Common myeloid progenitor, CD34-positive (primary cell): ENCODE results near the gene RARB.

ENCODE experiments used
- CTCF ChIA-PET: fragments of 350-600 bp; sonication (Branson Sonifier 250); formaldehyde crosslinking; loops from one replicate; lab custom pipeline; 2021; ENCODE audit warnings: antibody characterized with exemption; lab: Charles Lee
- POLR2A ChIA-PET: fragments of 350-600 bp; sonication (Branson Sonifier 250); formaldehyde crosslinking; loops from one replicate; lab custom pipeline; 2021; ENCODE audit warnings: antibody characterized with exemption; lab: Charles Lee
- DNase-seq, 3 donors: peaks; one replicate each; pipeline versions ENCODE4 v3.0.0 to v3.0.0-alpha.2; 2013
- H3K27ac ChIP-seq, 2 experiments: 1 replicate in 1 of 2; 2 replicates in 1 of 2; pipeline ENCODE4 v1.7.0; 2013; ENCODE audit warnings: inconsistent platforms in 2 of 2, low read length in 2 of 2, mild to moderate bottlenecking in 2 of 2, low read depth in 1 of 2, moderate library complexity in 1 of 2; ENCODE audit not compliant: severe bottlenecking in 2 of 2, insufficient read depth in 1 of 2, poor library complexity in 1 of 2
- H3K27me3 ChIP-seq, 5 experiments: replicated peaks in 2 of 5; 1 replicate in 3 of 5; 2 replicates in 2 of 5; pipeline versions ENCODE4 v1.6.1 to v1.7.0; 2013; ENCODE audit warnings: low read length in 4 of 5, mild to moderate bottlenecking in 2 of 5, moderate library complexity in 2 of 5, inconsistent platforms in 1 of 5; ENCODE audit not compliant: insufficient read depth in 5 of 5, control insufficient read depth in 4 of 5
- H3K36me3 ChIP-seq, 4 experiments: 1 replicate in 2 of 4; 2 replicates in 2 of 4; pipeline versions ENCODE4 v1.6.1 to v1.7.0; 2013; ENCODE audit warnings: low read length in 3 of 4, control low read depth in 1 of 4, mild to moderate bottlenecking in 1 of 4; ENCODE audit not compliant: control insufficient read depth in 4 of 4, insufficient read depth in 4 of 4
- H3K4me1 ChIP-seq, 4 experiments: 1 replicate in 3 of 4; 2 replicates in 1 of 4; pipeline versions ENCODE4 v1.6.1 to v1.7.1; 2013; ENCODE audit warnings: low read length in 3 of 4, mild to moderate bottlenecking in 3 of 4, control low read depth in 1 of 4, inconsistent platforms in 1 of 4, moderate library complexity in 1 of 4; ENCODE audit not compliant: control insufficient read depth in 4 of 4, insufficient read depth in 4 of 4; ENCODE audit errors: control extremely low read depth in 1 of 4
- H3K4me3 ChIP-seq, 7 experiments: 1 replicate in 4 of 7; 2 replicates in 3 of 7; pipeline versions ENCODE4 v1.5.1 to v1.7.0; 2013; ENCODE audit warnings: mild to moderate bottlenecking in 7 of 7, low read length in 6 of 7, moderate library complexity in 6 of 7, inconsistent platforms in 2 of 7, low read depth in 2 of 7, control low read depth in 1 of 7; ENCODE audit not compliant: insufficient read depth in 4 of 7, control insufficient read depth in 1 of 7; ENCODE audit errors: extremely low read depth in 1 of 7
- H3K9me3 ChIP-seq, 5 experiments: 1 replicate in 4 of 5; 2 replicates in 1 of 5; pipeline versions ENCODE4 v1.6.1 to v1.7.1; 2013; ENCODE audit warnings: low read length in 4 of 5, mild to moderate bottlenecking in 2 of 5, inconsistent platforms in 1 of 5, low read depth in 1 of 5, moderate library complexity in 1 of 5; ENCODE audit not compliant: control insufficient read depth in 4 of 5, insufficient read depth in 2 of 5; ENCODE audit errors: control extremely low read depth in 1 of 5
- WGBS: methylation state at CpG from one replicate; pipeline ENCODE4 v1.1.5; 2013; ENCODE audit not compliant: insufficient coverage; 5-methylcytosine and 5-hydroxymethylcytosine counted together

Gene RARB

GRCh38 chr3:25532431-25533162, 104.5 kb downstream of the RARB start:
- ChIA-PET POLR2A (no interaction called here), CTCF (interaction anchor here (0.8 kb wide), 1 partner anchor 9 kb away, joined by 3 read pairs; no protein-coding TSS in a partner anchor)
- no peaks in the 10 kb centered on the region for H3K4me1 ChIP-seq
- peak in 1 of 3 donors; percentile 9 for DNase-seq
- H3K36me3 ChIP-seq = no peaks in the 10 kb centered on the region
- no peak overlapping the region for H3K27ac ChIP-seq
- no peaks in the 10 kb centered on the region for H3K27me3 ChIP-seq
- peaks cover 0 to 4% (median 0%) of the 10 kb centered on the region in 5 experiments for H3K9me3 ChIP-seq
- 100% methylated on average over 1 of the region's 3 CpGs for WGBS
- no peak overlapping the region for H3K4me3 ChIP-seq

GRCh38 chr3:25533399-25533798, 105.3 kb downstream of the RARB start:
- 100% methylated on average over 2 of the region's 2 CpGs for WGBS
- DNase-seq = no peak

GRCh38 chr3:25534007-25534406, 105.9 kb downstream of the RARB start:
- Histone ChIP-seq H3K36me3 (no peaks in the 10 kb centered on the region), H3K27ac (no peak overlapping the region), H3K4me3 (no peak overlapping the region), H3K27me3 (no peaks in the 10 kb centered on the region), H3K9me3 (peaks cover 0 to 4% (median 0%) of the 10 kb centered on the region in 5 experiments), H3K4me1 (no peaks in the 10 kb centered on the region)
- ChIA-PET POLR2A (no interaction called here), CTCF (no interaction called here)
- WGBS = no CpG with 5 or more reads among the region's 1 CpG
- DNase-seq = no peak

More at GRCh38 chr3:25533399-25533798, 105.3 kb downstream of the RARB start:
- Histone ChIP-seq H3K9me3 (peaks cover 0 to 4% (median 0%) of the 10 kb centered on the region in 5 experiments), H3K27ac (no peak overlapping the region), H3K36me3 (no peaks in the 10 kb centered on the region), H3K4me1 (no peaks in the 10 kb centered on the region), H3K27me3 (no peaks in the 10 kb centered on the region), H3K4me3 (no peak overlapping the region)
- ChIA-PET CTCF (interaction anchor here (0.8 kb wide), 1 partner anchor 8 kb away, joined by 3 read pairs; no protein-coding TSS in a partner anchor), POLR2A (no interaction called here)

GRCh38 chr3:25536521-25537391, 108.7 kb downstream of the RARB start:
- 84% methylated on average over 5 of the region's 7 CpGs for WGBS
- peak in 2 of 3 donors; percentile 15 to 47 for DNase-seq
- no peak overlapping the region for H3K4me3 ChIP-seq
- H3K4me1 ChIP-seq = no peaks in the 10 kb centered on the region
- ChIA-PET POLR2A (no interaction called here), CTCF (no interaction called here)
- peaks cover 0 to 4% (median 0%) of the 10 kb centered on the region in 5 experiments for H3K9me3 ChIP-seq
- no peaks in the 10 kb centered on the region for H3K36me3 ChIP-seq
- no peak overlapping the region for H3K27ac ChIP-seq
- no peaks in the 10 kb centered on the region for H3K27me3 ChIP-seq

GRCh38 chr3:25537516-25537915, 109.5 kb downstream of the RARB start:
- no peak overlapping the region for H3K4me3 ChIP-seq
- no peak for DNase-seq
- CTCF ChIA-PET = no interaction called here
- POLR2A ChIA-PET = no interaction called here
- no peaks in the 10 kb centered on the region for H3K36me3 ChIP-seq
- H3K4me1 ChIP-seq = no peaks in the 10 kb centered on the region
- H3K27me3 ChIP-seq = no peaks in the 10 kb centered on the region
- no peak overlapping the region for H3K27ac ChIP-seq
- peaks cover 0 to 3% (median 0%) of the 10 kb centered on the region in 5 experiments for H3K9me3 ChIP-seq
- 100% methylated on average over 2 of the region's 3 CpGs for WGBS

- CTCF ChIA-PET = no interaction called here
- Histone ChIP-seq H3K27ac (no peak overlapping the region), H3K9me3 (no peaks in the 10 kb centered on the region), H3K36me3 (no peaks in the 10 kb centered on the region), H3K4me1 (no peaks in the 10 kb centered on the region), H3K27me3 (no peaks in the 10 kb centered on the region), H3K4me3 (no peak overlapping the region)
- WGBS = 75% methylated on average over 2 of the region's 5 CpGs
- POLR2A ChIA-PET = no interaction called here
- no peak for DNase-seq
Observed at GRCh38 chr3:25540273-25540672, 112.2 kb downstream of the RARB start.
